SK-MEL-5 (cell line): ENCODE results near the gene CCR6. TPM values are rescaled to one million over a fixed set of nuclear protein-coding genes. Genes with fewer than 3 reads are reported as not detected.

ENCODE experiments used
- DNase-seq: peaks from one replicate; pipeline ENCODE4 v3.0.0-alpha.2; 2016; ENCODE audit warnings: low read depth, low spot score
- in situ Hi-C: cut with HindIII; loops from 2 replicates; pipeline ENCODE4 v1.10.0; 2016; ENCODE audit warnings: low sequenced_read_pairs, high pct_unique_total_duplicates, low pct_unique_long_range_greater_than_20kb
- total RNA-seq: library from RNA; depleted of rRNA; stranded (reverse); fragments of >200 nt; shearing (Covaris generic); gene quantifications from 2 replicates; pipeline ENCODE4 v1.2.3, GENCODE V29; 2014

Gene CCR6
- total RNA-seq, 1 experiment from 2014 or later = not detected

DNA sequence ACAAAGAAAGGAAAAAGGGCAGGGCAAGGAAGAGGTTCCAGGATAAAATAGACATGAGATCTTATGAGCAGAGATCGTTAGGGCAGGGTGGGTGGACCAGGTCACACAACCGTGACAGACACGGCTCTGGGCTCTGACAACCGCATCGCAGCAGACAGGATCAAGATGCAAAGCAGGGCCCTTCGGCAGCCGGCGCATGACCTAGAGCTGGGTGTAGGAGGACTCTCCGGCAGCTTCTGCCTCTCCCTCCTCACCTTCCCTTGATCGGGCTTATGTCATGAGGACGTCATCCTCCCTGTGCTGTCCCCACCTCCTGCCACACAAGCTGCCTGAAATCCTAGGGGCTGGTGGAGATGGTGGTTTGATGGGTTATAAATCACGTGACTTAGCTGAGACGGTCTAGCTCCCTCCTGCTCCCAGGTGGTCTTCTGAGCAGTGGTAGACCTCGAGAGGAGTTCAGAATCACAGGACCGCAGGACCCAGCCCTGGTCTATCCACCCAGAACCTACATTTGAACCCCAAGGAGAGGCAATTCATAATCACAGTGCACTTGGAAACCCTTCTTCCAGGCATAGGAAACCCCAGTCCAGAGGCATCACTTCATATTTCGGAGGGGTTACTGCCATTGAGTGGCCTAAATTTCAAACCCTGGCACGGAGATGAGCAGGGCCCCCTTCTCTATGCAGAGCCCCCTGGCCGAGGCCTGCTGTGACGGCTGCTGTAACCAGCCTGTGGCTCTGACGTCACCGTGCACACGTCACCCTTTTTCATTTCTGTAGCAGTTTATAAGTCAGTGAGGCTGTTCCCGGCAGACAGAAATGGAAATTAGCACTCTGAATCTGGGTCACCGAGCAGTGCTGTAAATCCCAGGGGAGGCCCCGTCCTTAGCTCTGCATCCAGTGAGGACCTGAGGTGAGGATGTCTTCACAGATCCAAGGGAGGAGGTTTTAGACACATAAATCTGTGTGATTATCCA lies 8.7 kb upstream of the CCR6 start:
- in situ Hi-C loops = no loop called here
- DNase-seq = no peak

- DNase-seq = no peak
- in situ Hi-C loops = no loop called here
Observed at GRCh38 chr6:167115054-167115453, 7.8 kb upstream of the CCR6 start.

GRCh38 chr6:167116109-167116837 lies 6.6 kb upstream of the CCR6 start:
- in situ Hi-C loops = no loop called here
- no peak for DNase-seq

GRCh38 chr6:167116838-167117228 lies 6.1 kb upstream of the CCR6 start:
- in situ Hi-C loops = no loop called here
- no peak for DNase-seq

DNA sequence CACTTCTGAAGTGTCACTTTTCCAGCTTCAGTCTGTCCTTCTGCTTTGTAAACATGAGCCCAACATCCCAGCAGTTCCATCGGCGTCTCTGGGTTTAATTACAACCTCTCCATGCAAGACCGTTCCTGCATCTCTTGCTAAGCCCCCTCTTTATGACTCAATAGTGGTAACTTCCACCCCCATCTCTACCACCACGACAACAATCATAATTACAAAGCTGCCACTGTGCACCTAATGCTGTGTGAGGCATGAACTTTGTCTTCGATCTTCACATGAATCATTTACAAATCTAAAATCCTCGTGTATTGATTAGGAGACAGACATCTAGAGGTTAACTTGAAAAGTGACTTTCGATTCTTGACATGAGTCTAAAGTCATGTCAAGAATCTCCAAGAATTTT lies 4.9 kb upstream of the CCR6 start:
- in situ Hi-C loops = no loop called here
- no peak for DNase-seq

DNA sequence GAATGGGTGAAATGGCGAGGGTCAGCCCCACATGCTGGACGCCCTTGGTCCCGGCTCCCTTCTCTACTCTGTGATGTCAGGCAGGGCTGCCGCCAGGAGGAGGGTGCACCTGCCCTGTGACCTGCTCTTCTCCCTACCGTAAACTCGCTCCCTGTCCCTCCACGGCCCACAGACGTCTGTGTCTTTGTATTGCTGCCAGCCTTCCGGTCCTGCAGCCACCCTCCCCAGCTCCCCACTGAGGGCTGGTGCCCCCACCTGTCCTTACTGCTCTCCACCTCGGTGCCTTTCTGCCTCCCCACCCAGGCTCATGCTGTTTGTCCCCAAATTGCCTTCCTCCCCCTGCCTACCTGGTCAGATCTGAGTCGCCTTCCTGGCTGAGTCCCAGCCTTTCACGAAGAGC lies 4.1 kb upstream of the CCR6 start:
- no peak for DNase-seq
- in situ Hi-C loops = no loop called here

GRCh38 chr6:167119670-167120582 lies 3.0 kb upstream of the CCR6 start:
- DNase-seq = no peak
- in situ Hi-C loops = no loop called here

- in situ Hi-C loops = no loop called here
- no peak for DNase-seq
Observed at GRCh38 chr6:167120583-167120903, 2.4 kb upstream of the CCR6 start.

DNA sequence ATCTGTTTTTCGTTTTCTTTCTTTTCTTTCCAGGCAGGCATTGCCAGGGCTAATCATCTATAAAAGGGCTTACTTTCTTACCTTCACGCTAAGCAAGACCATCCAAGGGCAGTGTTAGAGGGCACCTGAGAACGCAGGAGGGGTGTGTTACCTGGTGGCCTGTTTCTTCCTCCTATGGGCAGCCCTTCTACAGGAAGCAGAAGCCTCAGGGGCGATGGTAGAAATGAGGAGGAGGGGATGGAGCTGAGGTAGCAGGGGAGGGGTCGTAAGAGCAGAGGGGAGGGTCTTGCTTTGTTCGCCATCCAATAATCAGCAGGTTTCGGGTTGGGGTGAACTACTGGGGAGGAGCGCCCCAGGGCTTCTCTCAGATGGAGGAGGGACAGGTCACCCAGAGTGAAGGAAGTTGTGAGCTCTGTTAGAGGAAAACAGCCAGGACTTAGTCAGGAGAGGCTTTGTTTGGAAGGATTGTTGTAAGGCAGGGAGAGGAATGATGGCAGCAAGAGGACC lies 1.5 kb upstream of the CCR6 start:
- in situ Hi-C loops = no loop called here
- no peak for DNase-seq

DNA sequence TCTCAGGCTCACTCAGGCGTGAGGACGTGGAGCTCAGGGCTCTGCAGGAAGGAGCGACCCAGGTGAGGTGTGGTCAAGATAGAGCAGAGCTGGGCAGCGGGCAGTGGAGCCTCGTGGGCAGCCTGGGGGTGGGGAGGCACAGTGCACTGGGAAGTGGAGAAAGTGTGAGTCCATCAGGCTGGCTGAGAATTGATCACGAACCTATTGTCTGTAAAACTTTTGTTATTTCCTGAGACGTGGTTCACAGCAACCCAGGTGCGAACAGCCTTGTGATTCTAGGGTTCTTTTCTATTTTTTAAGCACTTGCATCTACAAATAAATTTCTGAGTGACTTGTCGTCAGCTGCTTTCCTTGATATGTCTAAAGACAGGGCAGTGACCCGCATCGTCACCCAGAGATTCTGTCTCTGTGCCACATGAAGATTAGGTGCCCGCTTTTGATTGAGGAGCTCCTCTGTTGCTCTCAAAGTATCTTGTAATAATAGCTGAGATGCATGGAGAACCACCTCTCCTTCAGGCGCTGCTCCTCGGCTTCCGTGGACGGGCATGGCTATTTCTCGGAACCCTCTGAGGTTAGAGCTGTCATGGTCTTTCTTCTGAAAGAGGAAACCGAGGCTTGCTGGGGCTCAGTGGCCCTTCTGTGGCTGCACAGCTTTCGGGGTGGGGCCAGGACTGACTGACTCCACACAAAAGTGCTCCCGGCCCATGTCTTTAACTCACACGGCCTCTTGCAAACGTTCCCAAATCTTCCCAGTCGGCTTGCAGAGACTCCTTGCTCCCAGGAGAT lies 662 bp upstream of the CCR6 start:
- in situ Hi-C loops = no loop called here
- no peak for DNase-seq

DNA sequence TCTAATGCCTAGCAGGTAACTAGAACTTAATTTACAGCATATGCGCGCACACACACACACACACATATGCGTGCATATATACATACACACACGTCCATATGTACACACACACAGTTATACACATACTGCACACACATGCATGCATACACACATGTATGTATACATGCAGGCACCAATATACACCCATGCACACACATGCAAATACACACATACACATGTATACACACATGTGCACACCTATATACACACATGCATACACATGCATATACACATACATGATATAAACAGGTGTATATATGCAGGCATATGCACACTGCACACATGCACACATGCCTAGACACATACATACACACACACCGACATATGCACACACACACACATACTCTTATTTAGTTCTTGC lies 1.9 kb downstream of the CCR6 start:
- in situ Hi-C loops = no loop called here
- DNase-seq = no peak

DNA sequence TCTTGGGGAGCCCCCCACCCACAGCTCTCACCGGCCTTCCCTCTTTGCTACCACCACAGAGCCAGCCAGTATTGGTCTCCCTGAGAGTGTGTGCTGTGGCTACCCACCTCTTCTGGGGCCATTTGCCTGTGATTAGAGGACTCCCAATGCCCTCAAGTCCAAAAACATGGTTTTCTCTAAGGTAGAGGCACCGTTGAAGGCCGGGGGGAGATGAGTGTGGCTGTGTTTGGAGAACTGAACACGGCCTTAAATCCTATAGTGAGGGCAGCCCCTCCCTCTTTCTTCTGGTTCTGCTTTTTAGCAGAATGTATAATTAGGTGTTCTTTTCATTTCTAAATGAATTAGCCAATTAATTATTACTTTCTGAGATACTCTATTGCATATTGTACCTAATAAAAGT lies 2.5 kb downstream of the CCR6 start:
- in situ Hi-C loops = no loop called here
- DNase-seq = no peak

GRCh38 chr6:167125855-167126349 lies 3.0 kb downstream of the CCR6 start:
- in situ Hi-C loops = no loop called here

GRCh38 chr6:167127785-167128531 lies 5.1 kb downstream of the CCR6 start:
- in situ Hi-C loops = no loop called here
- DNase-seq = no peak

More at GRCh38 chr6:167125855-167126349, 3.0 kb downstream of the CCR6 start:
- DNase-seq = no peak

DNA sequence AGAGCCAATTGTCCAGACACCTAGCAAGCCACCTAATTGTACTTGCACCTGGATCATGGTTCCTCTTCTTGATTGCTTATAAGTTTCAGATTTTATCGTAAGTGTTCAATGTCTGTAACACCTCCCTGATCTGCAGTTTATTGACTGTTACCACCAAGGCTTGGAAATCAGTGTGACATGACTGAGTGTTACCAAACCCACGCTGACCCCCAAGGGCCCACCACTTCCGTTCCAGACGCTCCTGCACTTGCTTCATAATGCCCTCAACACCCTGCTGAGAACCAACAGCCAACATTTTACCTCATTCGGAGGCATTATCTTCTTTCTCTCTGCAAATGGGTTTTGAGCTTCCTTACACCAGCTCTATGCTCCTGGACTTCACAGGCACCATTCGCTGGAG lies 6.3 kb downstream of the CCR6 start:
- in situ Hi-C loops = no loop called here

DNA sequence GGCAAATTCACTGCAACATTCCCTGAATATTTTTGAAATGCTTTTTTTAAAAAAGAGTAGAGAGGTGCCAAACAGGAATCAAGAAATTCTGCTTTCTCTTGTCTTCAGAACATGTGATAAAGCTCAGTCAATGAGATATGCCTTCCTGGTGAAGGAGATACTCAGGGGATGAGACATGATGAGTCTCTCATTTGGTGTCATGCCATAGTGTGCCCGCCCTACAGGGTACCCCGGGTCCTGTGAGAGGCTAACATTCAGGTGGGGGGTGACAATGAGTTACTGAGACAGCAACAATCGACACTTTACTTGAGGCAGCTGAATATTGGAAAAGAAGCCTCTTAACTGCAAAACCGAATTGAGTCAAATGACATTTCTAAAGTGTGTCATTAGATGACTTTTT lies 6.7 kb downstream of the CCR6 start:
- in situ Hi-C loops = no loop called here
- DNase-seq = no peak

More for the DNA sequence above, 6.3 kb downstream of the CCR6 start:
- no peak for DNase-seq
